Measurements from ENCODE around the gene SLC16A1.
"Not testable (repeated sequence)": the region's sequence is repeated elsewhere in the genome, so short reads cannot be mapped to it uniquely, and the experiment has no call there.

The SLC16A1 gene

GRCh38 chr1:112894561-112895011 is 61.4 kb downstream of the SLC16A1 start:
- Histone ChIP-seq H3K4me3 (ENCODE audit: severe bottlenecking) (no peak overlapping the region), H3K9me3 (ENCODE audit: severe bottlenecking) (peaks cover 9% of the 10 kb centered on the region), H3K4me1 (ENCODE audit: insufficient read depth, poor library complexity, severe bottlenecking) (no peaks in the 10 kb centered on the region), H3K36me3 (ENCODE audit: low read depth) (no peaks in the 10 kb centered on the region), H3K27me3 (ENCODE audit: insufficient read depth, poor library complexity, severe bottlenecking) (no peaks in the 10 kb centered on the region), H3K27ac (ENCODE audit: poor library complexity, severe bottlenecking) (no peak overlapping the region)
- DNase-seq (ENCODE audit: low spot score): no peak
- TF ChIP-seq CTCF (IDR thresholded peaks at IDR 0.05; ENCODE audit: poor library complexity, severe bottlenecking): no peak
- ATAC-seq (ENCODE audit: low read depth): no peak

GRCh38 chr1:112894010-112894292 is 62.0 kb downstream of the SLC16A1 start:
- DNase-seq (ENCODE audit: low spot score) (no peak), ATAC-seq (ENCODE audit: low read depth) (no peak)
- peaks cover 9% of the 10 kb centered on the region for H3K9me3 ChIP-seq (ENCODE audit: severe bottlenecking)
- H3K4me1 ChIP-seq (ENCODE audit: insufficient read depth, poor library complexity, severe bottlenecking): no peaks in the 10 kb centered on the region
- no peaks in the 10 kb centered on the region for H3K27me3 ChIP-seq (ENCODE audit: insufficient read depth, poor library complexity, severe bottlenecking)
- H3K27ac ChIP-seq (ENCODE audit: poor library complexity, severe bottlenecking): no peak overlapping the region
- no peaks in the 10 kb centered on the region for H3K36me3 ChIP-seq (ENCODE audit: low read depth)
- H3K4me3 ChIP-seq (ENCODE audit: severe bottlenecking): no peak overlapping the region
- TF ChIP-seq CTCF (IDR thresholded peaks at IDR 0.05; ENCODE audit: poor library complexity, severe bottlenecking): no peak

- no peak for TF ChIP-seq CTCF (IDR thresholded peaks at IDR 0.05; ENCODE audit: poor library complexity, severe bottlenecking)
- peaks cover 9% of the 10 kb centered on the region for H3K9me3 ChIP-seq (ENCODE audit: severe bottlenecking)
- DNase-seq (ENCODE audit: low spot score) (no peak), ATAC-seq (ENCODE audit: low read depth) (no peak)
- no peak overlapping the region for H3K4me3 ChIP-seq (ENCODE audit: severe bottlenecking)
- H3K27ac ChIP-seq (ENCODE audit: poor library complexity, severe bottlenecking): no peak overlapping the region
- no peaks in the 10 kb centered on the region for H3K36me3 ChIP-seq (ENCODE audit: low read depth)
- H3K27me3 ChIP-seq (ENCODE audit: insufficient read depth, poor library complexity, severe bottlenecking): no peaks in the 10 kb centered on the region
- no peaks in the 10 kb centered on the region for H3K4me1 ChIP-seq (ENCODE audit: insufficient read depth, poor library complexity, severe bottlenecking)
Measured at GRCh38 chr1:112893288-112894009, 62.5 kb downstream of the SLC16A1 start.

GRCh38 chr1:112889906-112890305 is 66.1 kb downstream of the SLC16A1 start:
- not testable (repeated sequence) for H3K4me3 ChIP-seq (ENCODE audit: severe bottlenecking); H3K27ac ChIP-seq (ENCODE audit: poor library complexity, severe bottlenecking); ATAC-seq (ENCODE audit: low read depth); H3K9me3 ChIP-seq (ENCODE audit: severe bottlenecking); H3K27me3 ChIP-seq (ENCODE audit: insufficient read depth, poor library complexity, severe bottlenecking); DNase-seq (ENCODE audit: low spot score); H3K4me1 ChIP-seq (ENCODE audit: insufficient read depth, poor library complexity, severe bottlenecking); H3K36me3 ChIP-seq (ENCODE audit: low read depth)

- no peaks in the 10 kb centered on the region for H3K27me3 ChIP-seq (ENCODE audit: insufficient read depth, poor library complexity, severe bottlenecking)
- no peak overlapping the region for H3K4me3 ChIP-seq (ENCODE audit: severe bottlenecking)
- no peak overlapping the region for H3K27ac ChIP-seq (ENCODE audit: poor library complexity, severe bottlenecking)
- no peaks in the 10 kb centered on the region for H3K36me3 ChIP-seq (ENCODE audit: low read depth)
- peaks cover 9% of the 10 kb centered on the region for H3K9me3 ChIP-seq (ENCODE audit: severe bottlenecking)
- TF ChIP-seq CTCF (IDR thresholded peaks at IDR 0.05; ENCODE audit: poor library complexity, severe bottlenecking): no peak
- DNase-seq (ENCODE audit: low spot score) (no peak), ATAC-seq (ENCODE audit: low read depth) (peak; percentile 33; the same call in 2 of the 3 replicates)
- no peaks in the 10 kb centered on the region for H3K4me1 ChIP-seq (ENCODE audit: insufficient read depth, poor library complexity, severe bottlenecking)
Measured at GRCh38 chr1:112889052-112889768, 66.8 kb downstream of the SLC16A1 start.
